Duodenal mucosa (tissue), 2 donors: Measurements from ENCODE around the gene UGT1A4.

ENCODE experiments used
- H3K27ac ChIP-seq: one replicate; pipeline ENCODE4 v1.7.0; 2013; ENCODE audit warnings: low read depth, low read length
- H3K27me3 ChIP-seq, 2 donors: one replicate each; pipeline ENCODE4 v1.7.0; 2013; ENCODE audit warnings: low read length in 2 of 2, control low read depth in 1 of 2; ENCODE audit not compliant: insufficient read depth in 2 of 2, control insufficient read depth in 1 of 2
- H3K36me3 ChIP-seq, 2 donors: one replicate each; pipeline ENCODE4 v1.7.0; 2013; ENCODE audit warnings: low read length in 2 of 2, control low read depth in 1 of 2; ENCODE audit not compliant: insufficient read depth in 2 of 2, control insufficient read depth in 1 of 2
- H3K4me1 ChIP-seq, 2 donors: one replicate each; pipeline ENCODE4 v1.7.0; 2013; ENCODE audit warnings: low read length in 2 of 2, control low read depth in 1 of 2; ENCODE audit not compliant: insufficient read depth in 2 of 2, control insufficient read depth in 1 of 2
- H3K4me3 ChIP-seq, 2 donors: one replicate each; pipeline ENCODE4 v1.7.0; 2013; ENCODE audit warnings: low read length in 2 of 2, low read depth in 1 of 2
- H3K9ac ChIP-seq, 2 donors: one replicate each; pipeline ENCODE4 v1.7.0; 2013; ENCODE audit warnings: low read length in 2 of 2, low read depth in 1 of 2
- H3K9me3 ChIP-seq, 2 donors: one replicate each; pipeline ENCODE4 v1.7.0; 2013; ENCODE audit warnings: low read length in 2 of 2, control low read depth in 1 of 2; ENCODE audit not compliant: control insufficient read depth in 1 of 2

The UGT1A4 gene

GRCh38 chr2:233816771-233817170 lies 98.2 kb downstream of the UGT1A4 start:
- Histone ChIP-seq H3K4me1 (peaks cover 4 to 11% of the 10 kb centered on the region in 2 donors), H3K9ac (no peak overlapping the region), H3K9me3 (no peaks in the 10 kb centered on the region), H3K27ac (no peak overlapping the region), H3K36me3 (no peaks in the 10 kb centered on the region), H3K27me3 (peaks cover 2 to 3% of the 10 kb centered on the region in 2 donors), H3K4me3 (no peak overlapping the region)

GRCh38 chr2:233817361-233817911 lies 98.9 kb downstream of the UGT1A4 start:
- Histone ChIP-seq H3K4me1 (peaks cover 9 to 18% of the 10 kb centered on the region in 2 donors), H3K9me3 (no peaks in the 10 kb centered on the region), H3K27me3 (peaks cover 2 to 3% of the 10 kb centered on the region in 2 donors), H3K9ac (no peak overlapping the region), H3K4me3 (no peak overlapping the region), H3K36me3 (no peaks in the 10 kb centered on the region), H3K27ac (no peak overlapping the region)

GRCh38 chr2:233817995-233818638 lies 99.6 kb downstream of the UGT1A4 start:
- Histone ChIP-seq H3K9ac (no peak overlapping the region), H3K36me3 (no peaks in the 10 kb centered on the region), H3K4me1 (peaks cover 9 to 24% of the 10 kb centered on the region in 2 donors), H3K27ac (no peak overlapping the region), H3K27me3 (peaks cover 2 to 3% of the 10 kb centered on the region in 2 donors), H3K9me3 (no peaks in the 10 kb centered on the region), H3K4me3 (no peak overlapping the region)

- no peak overlapping the region for H3K9ac ChIP-seq
- H3K27ac ChIP-seq = no peak overlapping the region
- H3K9me3 ChIP-seq = no peaks in the 10 kb centered on the region
- no peak overlapping the region for H3K4me3 ChIP-seq
- no peaks in the 10 kb centered on the region for H3K36me3 ChIP-seq
- H3K4me1 ChIP-seq = peaks cover 9 to 29% of the 10 kb centered on the region in 2 donors
- H3K27me3 ChIP-seq = peaks cover 0 to 3% of the 10 kb centered on the region in 2 donors
These were observed 100.4 kb downstream of the UGT1A4 start for GRCh38 chr2:233818639-233819621.

- peaks cover 9 to 29% of the 10 kb centered on the region in 2 donors for H3K4me1 ChIP-seq
- no peaks in the 10 kb centered on the region for H3K9me3 ChIP-seq
- H3K4me3 ChIP-seq = no peak overlapping the region
- no peaks in the 10 kb centered on the region for H3K36me3 ChIP-seq
- H3K27ac ChIP-seq = no peak overlapping the region
- H3K9ac ChIP-seq = no peak overlapping the region
- peaks cover 0 to 3% of the 10 kb centered on the region in 2 donors for H3K27me3 ChIP-seq
These were observed 101.6 kb downstream of the UGT1A4 start for GRCh38 chr2:233819884-233820773.

GRCh38 chr2:233820774-233821105 lies 102.2 kb downstream of the UGT1A4 start:
- Histone ChIP-seq H3K36me3 (no peaks in the 10 kb centered on the region), H3K4me1 (peaks cover 9 to 29% of the 10 kb centered on the region in 2 donors), H3K27me3 (peaks cover 0 to 3% of the 10 kb centered on the region in 2 donors), H3K27ac (no peak overlapping the region), H3K9me3 (no peaks in the 10 kb centered on the region), H3K9ac (no peak overlapping the region), H3K4me3 (no peak overlapping the region)

GRCh38 chr2:233821196-233821595 lies 102.7 kb downstream of the UGT1A4 start:
- Histone ChIP-seq H3K27me3 (peaks cover 0 to 3% of the 10 kb centered on the region in 2 donors), H3K4me3 (no peak overlapping the region), H3K4me1 (peaks cover 9 to 29% of the 10 kb centered on the region in 2 donors), H3K9ac (no peak overlapping the region), H3K9me3 (no peaks in the 10 kb centered on the region), H3K27ac (no peak overlapping the region), H3K36me3 (no peaks in the 10 kb centered on the region)

- Histone ChIP-seq H3K27me3 (peaks cover 0 to 3% of the 10 kb centered on the region in 2 donors), H3K36me3 (no peaks in the 10 kb centered on the region), H3K27ac (no peak overlapping the region), H3K4me3 (no peak overlapping the region), H3K9ac (no peak overlapping the region), H3K4me1 (peaks cover 9 to 29% of the 10 kb centered on the region in 2 donors), H3K9me3 (no peaks in the 10 kb centered on the region)
These were observed 103.2 kb downstream of the UGT1A4 start for GRCh38 chr2:233821709-233822100.

GRCh38 chr2:233822101-233822771 lies 103.7 kb downstream of the UGT1A4 start:
- H3K9ac ChIP-seq = no peak overlapping the region
- no peak overlapping the region for H3K27ac ChIP-seq
- H3K9me3 ChIP-seq = no peaks in the 10 kb centered on the region

More at GRCh38 chr2:233822101-233822771, 103.7 kb downstream of the UGT1A4 start:
- Histone ChIP-seq H3K27me3 (peaks cover 0 to 3% of the 10 kb centered on the region in 2 donors), H3K36me3 (no peaks in the 10 kb centered on the region), H3K4me3 (no peak overlapping the region), H3K4me1 (peaks cover 9 to 29% of the 10 kb centered on the region in 2 donors)
